ENCODE data around the gene KXD1. TPM values are rescaled to one million over a fixed set of nuclear protein-coding genes. Genes with fewer than 3 reads are reported as not detected.

Gene KXD1
- total and polyA plus RNA-seq, 2 donors (not counting 1 experiment from before 2014, with no cell fraction given) = 90.0 to 166 TPM

- no peaks in the 10 kb centered on the region for H3K4me1 Mint-ChIP-seq
- POLR2A ChIA-PET = no interaction called here
- no peaks in the 10 kb centered on the region for H3K27me3 Mint-ChIP-seq
- no peaks in the 10 kb centered on the region for H3K9me3 ChIP-seq (ENCODE audit: control extremely low read depth in 1 of 3, control insufficient read depth in 2 of 3, insufficient read depth in 1 of 3, low read length in 2 of 3)
- H3K9me3 Mint-ChIP-seq (ENCODE audit: insufficient read depth) = no peaks in the 10 kb centered on the region
- ATAC-seq (ENCODE audit: low read depth) (no peak), DNase-seq (no peak)
- no peak overlapping the region for H2AFZ ChIP-seq (ENCODE audit: insufficient read depth, low read depth, low read length, poor library complexity, severe bottlenecking)
- 85% methylated on average over 7 of the region's 7 CpGs for WGBS (ENCODE audit: insufficient coverage)
- intact Hi-C loops (cut with micrococcal nuclease) = no loop called here
- TF ChIP-seq EZH2 (IDR thresholded peaks at IDR 0.05; ENCODE audit: borderline replicate concordance, insufficient read depth, low read depth, low read length, poor library complexity, severe bottlenecking) = no peak
- TF ChIP-seq CTCF (IDR thresholded peaks at IDR 0.05) = no peak
- H3K4me3 ChIP-seq (ENCODE audit: control extremely low read depth in 1 of 5, extremely low read depth in 1 of 5, insufficient read depth in 1 of 5, low read depth in 2 of 5, low read length in 4 of 5) = no peak overlapping the region
- peaks cover 5% of the 10 kb centered on the region for H4K20me1 ChIP-seq (ENCODE audit: control insufficient read depth, insufficient read depth, low read length, poor library complexity, severe bottlenecking)
- no peak overlapping the region for H3K4me3 Mint-ChIP-seq
- H3K4me1 ChIP-seq (ENCODE audit: control insufficient read depth in 2 of 2, insufficient read depth in 2 of 2, low read length in 2 of 2) = peaks cover 0 to under 1% of the 10 kb centered on the region in 2 donors
- no peaks in the 10 kb centered on the region for H3K27me3 ChIP-seq (replicated peaks in 1 of 4; ENCODE audit: control extremely low read depth in 1 of 4, control insufficient read depth in 3 of 4, insufficient read depth in 4 of 4, low read length in 3 of 4)
- CTCF ChIA-PET = interaction anchor here (1.2 to 1.4 kb wide), 3 partner anchors 9 to 60 kb away, joined by 3 to 7 read pairs (median 4); partner anchors contain the start of gene REX1BD
- no peak overlapping the region for H3K9ac ChIP-seq (ENCODE audit: low read length)
- H3K79me2 ChIP-seq (ENCODE audit: control insufficient read depth, insufficient read depth, low read length) = no peaks in the 10 kb centered on the region
- no peak overlapping the region for H3K27ac Mint-ChIP-seq
- H3K36me3 ChIP-seq (replicated peaks in 1 of 2; ENCODE audit: control extremely low read depth in 1 of 2, control insufficient read depth in 1 of 2, extremely low read depth in 1 of 2, insufficient read depth in 2 of 2, low read length in 1 of 2) = peaks cover 0 to 23% of the 10 kb centered on the region in 2 experiments
- no peak overlapping the region for H3K27ac ChIP-seq (ENCODE audit: low read length in 2 of 2)
- H3K4me2 ChIP-seq (replicated peaks; ENCODE audit: low read depth, low read length, poor library complexity, severe bottlenecking) = no peak overlapping the region
Measured at GRCh38 chr19:18580311-18580710, 22.6 kb downstream of the KXD1 start.

GRCh38 chr19:18586306-18586705, 28.6 kb downstream of the KXD1 start:
- H3K4me1 Mint-ChIP-seq = peaks cover 28% of the 10 kb centered on the region
- 0% methylated on average over 1 of the region's 2 CpGs for WGBS (ENCODE audit: insufficient coverage)
- no peaks in the 10 kb centered on the region for H3K9me3 Mint-ChIP-seq (ENCODE audit: insufficient read depth)

More at GRCh38 chr19:18586306-18586705, 28.6 kb downstream of the KXD1 start:
- H3K4me3 ChIP-seq (ENCODE audit: control extremely low read depth in 1 of 5, extremely low read depth in 1 of 5, insufficient read depth in 1 of 5, low read depth in 2 of 5, low read length in 4 of 5) = no peak overlapping the region
- H3K4me3 Mint-ChIP-seq = peak overlapping the region; percentile 34
- peaks cover 18 to 39% of the 10 kb centered on the region in 2 donors for H3K4me1 ChIP-seq (ENCODE audit: control insufficient read depth in 2 of 2, insufficient read depth in 2 of 2, low read length in 2 of 2)
- H3K27ac ChIP-seq (ENCODE audit: low read length in 2 of 2) = no peak overlapping the region
- peaks cover 10% of the 10 kb centered on the region for H4K20me1 ChIP-seq (ENCODE audit: control insufficient read depth, insufficient read depth, low read length, poor library complexity, severe bottlenecking)
- TF ChIP-seq CTCF (IDR thresholded peaks at IDR 0.05) = peak; percentile 29
- TF ChIP-seq EZH2 (IDR thresholded peaks at IDR 0.05; ENCODE audit: borderline replicate concordance, insufficient read depth, low read depth, low read length, poor library complexity, severe bottlenecking) = no peak
- H3K27me3 ChIP-seq (replicated peaks in 1 of 4; ENCODE audit: control extremely low read depth in 1 of 4, control insufficient read depth in 3 of 4, insufficient read depth in 4 of 4, low read length in 3 of 4) = no peaks in the 10 kb centered on the region
- no peak overlapping the region for H3K4me2 ChIP-seq (replicated peaks; ENCODE audit: low read depth, low read length, poor library complexity, severe bottlenecking)
- no peaks in the 10 kb centered on the region for H3K27me3 Mint-ChIP-seq
- no peaks in the 10 kb centered on the region for H3K79me2 ChIP-seq (ENCODE audit: control insufficient read depth, insufficient read depth, low read length)
- DNase-seq (peak; percentile 51), ATAC-seq (ENCODE audit: low read depth) (no peak)
- peak overlapping the region; percentile 53 for H3K27ac Mint-ChIP-seq
- H3K36me3 ChIP-seq (replicated peaks in 1 of 2; ENCODE audit: control extremely low read depth in 1 of 2, control insufficient read depth in 1 of 2, extremely low read depth in 1 of 2, insufficient read depth in 2 of 2, low read length in 1 of 2) = peaks cover 0 to 6% of the 10 kb centered on the region in 2 experiments
- ChIA-PET POLR2A (interaction anchor here (3.0 kb wide), 1 partner anchor 15 kb away, joined by 9 read pairs; the partner anchor contains the start of gene UBA52), CTCF (interaction anchor here (0.6 to 2.3 kb wide), 6 partner anchors 8 to 66 kb away, joined by 3 to 6 read pairs (median 3); partner anchors contain the start of genes KXD1 and UBA52)
- H3K9me3 ChIP-seq (ENCODE audit: control extremely low read depth in 1 of 3, control insufficient read depth in 2 of 3, insufficient read depth in 1 of 3, low read length in 2 of 3) = no peaks in the 10 kb centered on the region
- H3K9ac ChIP-seq (ENCODE audit: low read length) = no peak overlapping the region
- H2AFZ ChIP-seq (ENCODE audit: insufficient read depth, low read depth, low read length, poor library complexity, severe bottlenecking) = no peak overlapping the region
- intact Hi-C loops (cut with micrococcal nuclease) = loop anchor here (5.0 kb wide), 1 partner anchor 44 kb away; the partner anchor contains the start of gene FKBP8

Data from B cell (primary cell).